K562 (cell line): ENCODE data around the gene FRMPD1. TPM values are rescaled to one million over a fixed set of nuclear protein-coding genes. Genes with fewer than 3 reads are reported as not detected.

ENCODE experiments used
- ATAC-seq: fragments of 200-7000 bp; cut with Tn5 transposase; 3 replicates; pipeline ENCODE4 v1.9.1; 2020; ENCODE audit warnings: moderate library complexity
- BruUV-seq: library from RNA; stranded (reverse); fragments of 400-500 nt; replicated peaks from 2 replicates; lab custom pipeline; 2021; lab: Mats Ljungman, UMichigan
- CTCF ChIA-PET: fragments of 300-600 bp; formaldehyde crosslinking; extraction: SDS; loops from one replicate; lab custom pipeline; 2021; ENCODE audit warnings: low intra/inter-chr PET ratio; lab: Yijun Ruan, JAX
- POLR2A ChIA-PET: fragments of 300-600, 350-650 bp; sonication (Branson Sonifier 250); formaldehyde crosslinking; extraction: SDS; loops from one replicate; lab custom pipeline; 2021; ENCODE audit warnings: antibody characterized with exemption, inconsistent platforms; lab: Yijun Ruan, JAX
- DNase-seq, 4 experiments: peaks; one replicate each; pipeline versions ENCODE4 v3.0.0 to v3.0.0-alpha.2; 2011 to 2018; ENCODE audit warnings: low spot score in 3 of 4, mixed read lengths in 3 of 4; ENCODE audit errors: extremely low read depth in 1 of 4
- FAIRE-seq: peaks from 2 replicates; lab custom pipeline; 2011; peaks lifted over from hg19 to GRCh38; lab: Jason Lieb, UNC
- H2AFZ ChIP-seq: 2 replicates; pipeline ENCODE4 v1.6.0; 2011; ENCODE audit warnings: low read depth, low read length, control low read depth, inconsistent platforms
- H3K27ac ChIP-seq: fragments of 200-600 bp; 3 replicates; pipeline ENCODE4 v1.8.0; 2011; ENCODE audit warnings: low read depth, mild to moderate bottlenecking, control low read depth, inconsistent platforms, low read length, moderate library complexity, mixed read lengths; ENCODE audit errors: extremely low read depth
- H3K27me3 ChIP-seq, 2 experiments: fragments of 300-600 bp in 1 of 2; 2 replicates in 1 of 2; 3 replicates in 1 of 2; pipeline versions ENCODE4 v1.6.0 to v1.8.0; 2011; ENCODE audit warnings: inconsistent platforms in 2 of 2, low read length in 2 of 2, mild to moderate bottlenecking in 1 of 2, mixed read lengths in 1 of 2, moderate library complexity in 1 of 2; ENCODE audit not compliant: control insufficient read depth in 2 of 2, insufficient read depth in 2 of 2
- H3K36me3 ChIP-seq: fragments of 300-600 bp; 3 replicates; pipeline ENCODE4 v1.8.0; 2011; ENCODE audit warnings: mild to moderate bottlenecking, low read length, inconsistent platforms; ENCODE audit not compliant: control insufficient read depth, insufficient read depth
- H3K4me1 ChIP-seq, 2 experiments: fragments of 200-600 bp in 1 of 2; replicated peaks in 1 of 2; 2 replicates in 1 of 2; 3 replicates in 1 of 2; pipeline versions ENCODE4 v1.5.1 to v1.8.0; 2011; ENCODE audit warnings: inconsistent platforms in 2 of 2, low read length in 2 of 2, mild to moderate bottlenecking in 1 of 2, mixed read lengths in 1 of 2, moderate library complexity in 1 of 2; ENCODE audit not compliant: control insufficient read depth in 2 of 2, insufficient read depth in 2 of 2
- H3K4me2 ChIP-seq: 2 replicates; pipeline ENCODE4 v1.6.1; 2011; ENCODE audit warnings: low read length, control low read depth, inconsistent platforms, mixed read lengths; ENCODE audit not compliant: insufficient read depth
- H3K4me3 ChIP-seq: fragments of 200-600 bp; sonication (generic), shearing (Covaris generic); 2 replicates; pipeline ENCODE4 v1.5.1; 2016; ENCODE audit warnings: control low read depth, inconsistent platforms
- H3K79me2 ChIP-seq: fragments of 200-600 bp; 3 replicates; pipeline ENCODE4 v1.8.0; 2011; ENCODE audit warnings: low read length, inconsistent platforms; ENCODE audit not compliant: control insufficient read depth, insufficient read depth
- H3K9ac ChIP-seq, 2 experiments: 2 replicates each; pipeline versions ENCODE4 v1.6.0 to v1.6.1; 2011; ENCODE audit warnings: low read depth in 2 of 2, low read length in 2 of 2, control low read depth in 1 of 2, inconsistent platforms in 1 of 2, mild to moderate bottlenecking in 1 of 2, mixed read lengths in 1 of 2; ENCODE audit not compliant: insufficient read depth in 1 of 2
- H3K9me1 ChIP-seq: one replicate; pipeline ENCODE4 v1.6.0; 2011; ENCODE audit warnings: inconsistent platforms, mild to moderate bottlenecking, low read length, moderate library complexity; ENCODE audit not compliant: control insufficient read depth, insufficient read depth
- H3K9me3 ChIP-seq: replicated peaks from 2 replicates; pipeline ENCODE4 v1.5.1; 2011; ENCODE audit warnings: low read depth, low read length, inconsistent platforms; ENCODE audit not compliant: control insufficient read depth, insufficient read depth
- H4K20me1 ChIP-seq: replicated peaks from 2 replicates; pipeline ENCODE4 v1.6.1; 2011; ENCODE audit warnings: low read length, inconsistent platforms, mixed read lengths; ENCODE audit not compliant: control insufficient read depth, insufficient read depth
- ATF1 ChIP-seq, 2 experiments: fragments of 450-650 bp in 1 of 2; IDR thresholded peaks; 2 replicates each; pipeline ENCODE4 v1.6.1; 2016; ENCODE audit warnings: missing compliant biosample characterization in 1 of 2, missing genetic modification characterization in 1 of 2
- MLLT1 ChIP-seq, 2 experiments: fragments of 450-650 bp; IDR thresholded peaks; 2 replicates each; pipeline ENCODE4 v1.6.1; 2016
- NR2F6 ChIP-seq: fragments of 450-650 bp; formaldehyde crosslinking; IDR thresholded peaks from 2 replicates; pipeline ENCODE4 v1.4.0; 2020; ENCODE audit warnings: mild to moderate bottlenecking
- XRCC3 ChIP-seq: fragments of 450-650 bp; IDR thresholded peaks from 2 replicates; pipeline ENCODE4 v1.6.1; 2017; ENCODE audit warnings: mild to moderate bottlenecking, moderate library complexity
- ZBTB9 ChIP-seq: fragments of 450-650 bp; formaldehyde crosslinking; IDR thresholded peaks from 2 replicates; pipeline ENCODE4 v1.4.0; 2020; ENCODE audit warnings: mild to moderate bottlenecking, moderate library complexity
- WGBS: fragments of 100-300 bp; shearing (Covaris generic); methylation state at CpG from one replicate; pipeline ENCODE4 v1.1.6; 2016; ENCODE audit warnings: low coverage, mixed read lengths; ENCODE audit not compliant: insufficient coverage; ENCODE audit errors: missing lambda C conversion rate; 5-methylcytosine and 5-hydroxymethylcytosine counted together
- in situ Hi-C: fragments of 300-500 bp; cut with MboI; formaldehyde crosslinking; loops from 4 replicates; pipeline ENCODE4 v1.15.0; 2018; ENCODE audit warnings: inconsistent platforms, mixed read lengths
- intact Hi-C: fragments of 100-400 bp; cut with micrococcal nuclease; formaldehyde crosslinking; loops from 2 replicates; pipeline ENCODE4 v1.14.2; 2022
- polyA plus RNA-seq, 8 experiments: library from polyadenylated mRNA; depleted of rRNA in 4 of 8; stranded (reverse) in 5 of 8; unstranded in 3 of 8; fragments of >200 nt; fragmentation: Nextera tagmentation in 2 of 8; fragmentation: Illumina TruSeq in 1 of 8; extraction: Ambion mirVana in 2 of 8; extraction: Trizol in 1 of 8; gene quantifications; 2 replicates each; pipeline versions ENCODE4 v1.2.1 to v1.2.3, GENCODE V29; 2011 to 2014; ENCODE audit warnings: inconsistent platforms in 1 of 8, missing spikeins in 1 of 8
- total RNA-seq, 7 experiments: library from RNA; depleted of rRNA in 6 of 7; stranded (reverse); fragments of >200 nt in 6 of 7; fragmentation: Illumina TruSeq in 2 of 7; extraction: Trizol in 2 of 7; gene quantifications; 2 replicates each; pipeline versions ENCODE4 v1.2.1 to v1.2.3, GENCODE V29; 2011 to 2021; ENCODE audit warnings: low replicate concordance in 1 of 7
- TF ChIP-seq, protein P1 (sequence below): fragments of 450-650 bp; IDR thresholded peaks from 2 replicates; pipeline ENCODE4 v1.6.1; 2016; ENCODE audit warnings: borderline replicate concordance

FRMPD1 gene
- total and polyA plus RNA-seq, 9 of the 15 experiments (the other 6 are each of a cell fraction or from before 2014, with no cell fraction given), result not detected

GRCh38 chr9:37663926-37664325 is 13.2 kb downstream of the FRMPD1 start:
- intact Hi-C loops, result no loop called here
- Histone ChIP-seq H3K4me3 (no peak overlapping the region), H3K9me3 (no peaks in the 10 kb centered on the region), H3K27ac (no peak overlapping the region), H2AFZ (no peak overlapping the region), H3K27me3 (peaks cover 40 to 49% of the 10 kb centered on the region in 2 experiments), H3K9me1 (no peaks in the 10 kb centered on the region), H4K20me1 (0 out of 2 replicates have a peak, but pooled peaks cover 8% of the 10 kb centered on the region), H3K4me2 (no peak overlapping the region), H3K4me1 (no peaks in the 10 kb centered on the region), H3K36me3 (no peaks in the 10 kb centered on the region), H3K79me2 (no peaks in the 10 kb centered on the region), H3K9ac (no peak overlapping the region)
- no peak for ATAC-seq
- POLR2A ChIA-PET, result no interaction called here
- no TSS peak for BruUV-seq
- CTCF ChIA-PET, result no interaction called here
- no peak for FAIRE-seq
- no peak for DNase-seq
- TF ChIP-seq ZBTB9 (CRISPR knock-in tag) (no peak), NR2F6 (no peak), XRCC3 (no peak), ATF1 (CRISPR knock-in tag; IDR thresholded peaks at IDR 0.05) (no peak), ATF1 (tag; IDR thresholded peaks at IDR 0.05) (no peak), MLLT1 (IDR thresholded peaks at IDR 0.05) (no peak)
- TF ChIP-seq, protein P1, sequence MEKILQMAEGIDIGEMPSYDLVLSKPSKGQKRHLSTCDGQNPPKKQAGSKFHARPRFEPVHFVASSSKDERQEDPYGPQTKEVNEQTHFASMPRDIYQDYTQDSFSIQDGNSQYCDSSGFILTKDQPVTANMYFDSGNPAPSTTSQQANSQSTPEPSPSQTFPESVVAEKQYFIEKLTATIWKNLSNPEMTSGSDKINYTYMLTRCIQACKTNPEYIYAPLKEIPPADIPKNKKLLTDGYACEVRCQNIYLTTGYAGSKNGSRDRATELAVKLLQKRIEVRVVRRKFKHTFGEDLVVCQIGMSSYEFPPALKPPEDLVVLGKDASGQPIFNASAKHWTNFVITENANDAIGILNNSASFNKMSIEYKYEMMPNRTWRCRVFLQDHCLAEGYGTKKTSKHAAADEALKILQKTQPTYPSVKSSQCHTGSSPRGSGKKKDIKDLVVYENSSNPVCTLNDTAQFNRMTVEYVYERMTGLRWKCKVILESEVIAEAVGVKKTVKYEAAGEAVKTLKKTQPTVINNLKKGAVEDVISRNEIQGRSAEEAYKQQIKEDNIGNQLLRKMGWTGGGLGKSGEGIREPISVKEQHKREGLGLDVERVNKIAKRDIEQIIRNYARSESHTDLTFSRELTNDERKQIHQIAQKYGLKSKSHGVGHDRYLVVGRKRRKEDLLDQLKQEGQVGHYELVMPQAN, result no peak
- WGBS, result 3% methylated on average over 5 of the region's 5 CpGs
- in situ Hi-C loops, result no loop called here
